ENCODE data around the gene CAPN12.

GRCh38 chr19:38700902-38701454 is 43.3 kb downstream of the CAPN12 start:
- TF ChIP-seq CTCF (IDR thresholded peaks at IDR 0.05 in 4 of 5, conservative IDR thresholded peaks at IDR 0.05 in 1 of 5) = no peak
- no peak for TF ChIP-seq POLR2A (IDR thresholded peaks at IDR 0.05)
